GM12875 (cell line): Measurements from ENCODE around the gene PDXP.

Source experiments
- H3K4me3 ChIP-seq: one replicate; pipeline ENCODE4 v1.5.1; 2011; ENCODE audit warnings: low read depth, low read length, control low read depth
- CTCF ChIP-seq: IDR thresholded peaks from 2 replicates; pipeline ENCODE4 v1.5.1; 2011; ENCODE audit warnings: low read depth, mild to moderate bottlenecking, control low read depth, inconsistent platforms, low read length, moderate library complexity, borderline replicate concordance; ENCODE audit not compliant: insufficient read depth

Gene PDXP

DNA sequence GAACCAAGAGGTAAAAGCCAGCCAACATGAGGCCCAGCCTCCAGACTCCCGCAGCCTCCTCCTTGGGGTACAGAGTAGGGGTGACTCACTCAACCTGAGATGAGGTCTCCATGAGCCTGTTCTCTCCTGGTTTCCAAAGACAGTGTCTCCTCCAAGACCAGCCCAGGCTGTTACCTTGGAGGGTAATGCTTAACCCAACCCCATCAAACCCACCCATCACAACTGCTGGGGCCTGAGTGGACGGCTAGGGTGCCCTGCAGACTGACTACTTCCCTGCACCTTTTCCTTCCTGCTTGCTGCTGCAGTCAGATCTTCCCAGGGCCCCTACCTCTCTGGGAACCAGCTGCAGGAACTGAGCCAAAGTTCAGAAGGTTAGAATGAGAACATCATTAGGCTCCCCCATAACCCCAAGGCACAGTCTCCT lies 22.5 kb downstream of the PDXP start:
- no peak for TF ChIP-seq CTCF
- no peak overlapping the region for H3K4me3 ChIP-seq

DNA sequence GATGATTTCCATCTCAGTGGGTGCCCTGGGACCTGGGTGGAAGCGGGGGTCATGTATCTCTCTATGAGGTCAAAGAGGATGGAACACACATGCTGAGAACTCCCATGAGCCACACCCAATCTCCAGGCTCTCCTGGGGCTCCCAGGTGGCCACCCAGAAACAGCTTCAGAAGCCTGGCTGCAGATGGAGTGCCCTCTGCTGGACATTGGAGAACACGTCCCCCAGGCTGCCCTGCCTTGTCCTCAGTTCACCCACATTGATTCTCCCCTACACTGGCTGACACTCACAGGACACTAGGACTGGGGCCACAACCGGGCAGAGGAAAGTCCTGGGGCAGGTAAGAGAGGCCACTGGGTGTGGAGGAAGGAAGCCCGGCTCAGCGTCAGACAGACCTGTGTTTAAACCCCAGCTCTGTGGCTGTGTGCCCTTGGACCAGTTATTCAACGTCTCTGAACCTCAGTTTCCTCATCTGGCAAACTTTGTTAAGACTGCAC lies 23.1 kb downstream of the PDXP start:
- peak; percentile 93 for TF ChIP-seq CTCF
- H3K4me3 ChIP-seq = no peak overlapping the region

- no peak overlapping the region for H3K4me3 ChIP-seq
- TF ChIP-seq CTCF = no peak
Measured at GRCh38 chr22:37684803-37685615, 26.5 kb downstream of the PDXP start.

- TF ChIP-seq CTCF = no peak
- peak within 1 kb of the TSS; percentile 83 for H3K4me3 ChIP-seq
Measured at GRCh38 chr22:37686002-37686982, 27.8 kb downstream of the PDXP start, which contains the start of gene NOL12. TSS of gene NOL12 (plus strand) at chr22:37686343. CDS start at chr22:37686393, 50 bp downstream.

- TF ChIP-seq CTCF = no peak
- H3K4me3 ChIP-seq = no peak overlapping the region
Measured at GRCh38 chr22:37690407-37690806, 31.9 kb downstream of the PDXP start.

DNA sequence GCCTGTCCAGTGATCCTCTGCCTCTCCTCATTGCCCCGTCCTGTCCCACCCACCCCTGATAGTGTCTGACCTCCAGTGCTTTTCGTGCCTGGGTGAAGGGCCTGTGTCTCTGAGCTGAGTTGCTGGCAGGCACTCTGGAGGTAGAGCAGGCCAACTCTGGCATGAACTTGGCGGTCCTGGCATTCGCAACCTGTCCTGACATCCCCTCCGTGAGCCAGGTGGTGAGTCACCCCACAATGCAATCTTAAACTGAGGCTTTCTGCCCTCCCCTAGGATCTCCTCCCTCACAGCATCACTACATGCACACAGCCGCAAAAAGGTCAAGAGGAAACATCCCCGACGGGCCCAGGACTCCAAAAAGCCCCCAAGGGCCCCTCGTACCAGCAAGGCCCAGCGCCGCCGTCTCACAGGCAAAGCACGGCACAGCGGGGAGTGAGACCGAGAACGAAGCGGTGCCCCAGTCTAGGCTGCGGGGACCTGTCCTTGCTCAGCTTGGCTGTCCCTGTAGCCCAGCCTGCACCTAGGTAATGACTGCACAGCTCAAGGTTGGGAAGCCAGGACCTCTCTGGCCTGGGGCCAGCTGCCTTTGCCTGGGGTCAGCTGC lies 32.5 kb downstream of the PDXP start:
- H3K4me3 ChIP-seq = no peak overlapping the region
- TF ChIP-seq CTCF = no peak
